HK-2 (cell line): Measurements from ENCODE around the gene ZNF71.
"Not testable (repeated sequence)": the region's sequence is repeated elsewhere in the genome, so short reads cannot be mapped to it uniquely, and the experiment has no call there.

Experiments
- DNase-seq: peaks from one replicate; pipeline ENCODE4 v3.0.0-alpha.2; 2018; ENCODE audit not compliant: unreplicated experiment

The ZNF71 gene

GRCh38 chr19:56622374-56622773, 27.3 kb downstream of the ZNF71 start:
- DNase-seq = no peak

GRCh38 chr19:56623006-56623405, 27.9 kb downstream of the ZNF71 start:
- no peak for DNase-seq

GRCh38 chr19:56625708-56626107, 30.6 kb downstream of the ZNF71 start:
- no peak for DNase-seq

GRCh38 chr19:56633021-56633420, 37.9 kb downstream of the ZNF71 start:
- no peak for DNase-seq

- DNase-seq = peak; percentile 94
Measured at GRCh38 chr19:56637976-56638555, 43.0 kb downstream of the ZNF71 start.

GRCh38 chr19:56639217-56639616, 44.1 kb downstream of the ZNF71 start:
- DNase-seq = peak; percentile 30

- no peak for DNase-seq
Measured at GRCh38 chr19:56642711-56643459, 47.8 kb downstream of the ZNF71 start, which contains the start of gene SMIM17. Gene SMIM17, plus strand, starts transcription at chr19:56643159. Its CDS starts 2,509 bp downstream, at chr19:56645668.

GRCh38 chr19:56643460-56643955, 48.4 kb downstream of the ZNF71 start:
- DNase-seq = no peak

- DNase-seq = no peak
Measured at GRCh38 chr19:56654151-56654550, 59.0 kb downstream of the ZNF71 start.

- DNase-seq = no peak
Measured at GRCh38 chr19:56660381-56661107, 65.4 kb downstream of the ZNF71 start.

- DNase-seq = no peak
Measured at GRCh38 chr19:56661248-56661647, 66.1 kb downstream of the ZNF71 start.

- DNase-seq = no peak
Measured at GRCh38 chr19:56663931-56664500, 68.9 kb downstream of the ZNF71 start.

- DNase-seq = no peak
Measured at GRCh38 chr19:56664511-56664910, 69.4 kb downstream of the ZNF71 start.

GRCh38 chr19:56667311-56667870, 72.3 kb downstream of the ZNF71 start:
- DNase-seq = no peak

GRCh38 chr19:56668676-56669075, 73.6 kb downstream of the ZNF71 start:
- no peak for DNase-seq

- DNase-seq = no peak
Measured at GRCh38 chr19:56670401-56670960, 75.4 kb downstream of the ZNF71 start.

GRCh38 chr19:56670961-56671612, 76.0 kb downstream of the ZNF71 start:
- no peak for DNase-seq

GRCh38 chr19:56671613-56671994, 76.5 kb downstream of the ZNF71 start, which contains the start of gene ZNF835:
Gene ZNF835, minus strand, starts transcription at chr19:56671757. Its CDS starts 6,559 bp downstream, at chr19:56665198.
- DNase-seq = peak; percentile 85

- not testable (repeated sequence) for DNase-seq
Measured at GRCh38 chr19:56672610-56673009, 77.5 kb downstream of the ZNF71 start.
